BE2C (cell line): ENCODE measurements around the gene ARHGAP28.

Experiments used
- DNase-seq: peaks from one replicate; pipeline ENCODE4 v3.0.0-alpha.2; 2020
- H3K27me3 ChIP-seq: fragments of 250-450 bp; sonication (Bioruptor Pico); 2 replicates; pipeline ENCODE4 v1.5.1; 2020; ENCODE audit warnings: mild to moderate bottlenecking
- H3K36me3 ChIP-seq: fragments of 250-450 bp; sonication (Bioruptor Pico); 2 replicates; pipeline ENCODE4 v1.5.1; 2020; ENCODE audit warnings: mild to moderate bottlenecking
- H3K4me1 ChIP-seq: fragments of 250-450 bp; sonication (Bioruptor Pico); 2 replicates; pipeline ENCODE4 v1.5.1; 2020
- H3K4me3 ChIP-seq: 2 replicates; pipeline ENCODE4 v1.5.1; 2011; ENCODE audit warnings: low read depth, low read length
- H3K9me3 ChIP-seq: fragments of 250-450 bp; sonication (Bioruptor Pico); 2 replicates; pipeline ENCODE4 v1.5.1; 2020
- TF ChIP-seq, protein P1 (sequence below): IDR thresholded peaks from 2 replicates; pipeline ENCODE4 v1.5.1; 2012; ENCODE audit warnings: mild to moderate bottlenecking, low read depth, low read length

Gene ARHGAP28

DNA sequence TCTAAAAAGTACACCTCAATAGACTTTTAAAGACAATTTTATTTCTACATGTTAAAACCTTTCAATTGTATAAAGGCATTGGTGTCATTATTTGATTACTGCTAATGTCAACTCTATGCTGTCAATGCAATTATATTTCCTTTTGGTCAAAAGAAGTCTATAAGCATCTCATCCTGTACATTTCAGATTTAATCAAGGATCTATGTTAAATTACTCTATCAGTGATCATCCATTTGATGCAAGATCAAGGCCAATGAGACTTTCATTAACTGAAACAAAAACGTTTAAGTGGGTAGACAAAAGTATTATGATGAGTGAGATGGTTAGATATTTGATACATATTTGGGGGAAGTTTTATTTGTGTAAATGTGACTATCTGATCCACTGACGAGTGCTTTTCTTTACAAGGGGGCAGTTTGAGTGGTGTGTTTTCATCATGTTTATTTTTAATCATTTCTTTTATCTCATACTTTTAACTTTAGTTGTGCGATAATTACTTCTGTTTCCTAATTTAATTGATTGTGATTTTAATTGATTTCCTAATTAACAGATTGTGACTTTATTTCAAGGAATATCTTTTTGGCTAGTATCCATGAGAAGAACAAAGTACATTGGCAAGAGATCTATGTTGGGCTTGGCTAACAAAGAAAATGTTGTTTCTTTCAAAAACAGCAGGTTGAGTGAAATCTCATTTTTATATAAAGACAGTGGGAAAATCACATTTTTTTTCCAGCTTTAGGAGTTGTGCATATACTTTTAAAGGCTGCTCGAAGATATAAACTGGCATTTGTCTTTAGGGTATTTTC is 1.1 kb downstream of the ARHGAP28 start:
- Histone ChIP-seq H3K27me3 (no peaks in the 10 kb centered on the region), H3K4me3 (peak overlapping the region; percentile 69), H3K9me3 (no peaks in the 10 kb centered on the region), H3K36me3 (no peaks in the 10 kb centered on the region), H3K4me1 (no peaks in the 10 kb centered on the region)
- TF ChIP-seq, protein P1, sequence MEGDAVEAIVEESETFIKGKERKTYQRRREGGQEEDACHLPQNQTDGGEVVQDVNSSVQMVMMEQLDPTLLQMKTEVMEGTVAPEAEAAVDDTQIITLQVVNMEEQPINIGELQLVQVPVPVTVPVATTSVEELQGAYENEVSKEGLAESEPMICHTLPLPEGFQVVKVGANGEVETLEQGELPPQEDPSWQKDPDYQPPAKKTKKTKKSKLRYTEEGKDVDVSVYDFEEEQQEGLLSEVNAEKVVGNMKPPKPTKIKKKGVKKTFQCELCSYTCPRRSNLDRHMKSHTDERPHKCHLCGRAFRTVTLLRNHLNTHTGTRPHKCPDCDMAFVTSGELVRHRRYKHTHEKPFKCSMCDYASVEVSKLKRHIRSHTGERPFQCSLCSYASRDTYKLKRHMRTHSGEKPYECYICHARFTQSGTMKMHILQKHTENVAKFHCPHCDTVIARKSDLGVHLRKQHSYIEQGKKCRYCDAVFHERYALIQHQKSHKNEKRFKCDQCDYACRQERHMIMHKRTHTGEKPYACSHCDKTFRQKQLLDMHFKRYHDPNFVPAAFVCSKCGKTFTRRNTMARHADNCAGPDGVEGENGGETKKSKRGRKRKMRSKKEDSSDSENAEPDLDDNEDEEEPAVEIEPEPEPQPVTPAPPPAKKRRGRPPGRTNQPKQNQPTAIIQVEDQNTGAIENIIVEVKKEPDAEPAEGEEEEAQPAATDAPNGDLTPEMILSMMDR: no peak
- no peak for DNase-seq

DNA sequence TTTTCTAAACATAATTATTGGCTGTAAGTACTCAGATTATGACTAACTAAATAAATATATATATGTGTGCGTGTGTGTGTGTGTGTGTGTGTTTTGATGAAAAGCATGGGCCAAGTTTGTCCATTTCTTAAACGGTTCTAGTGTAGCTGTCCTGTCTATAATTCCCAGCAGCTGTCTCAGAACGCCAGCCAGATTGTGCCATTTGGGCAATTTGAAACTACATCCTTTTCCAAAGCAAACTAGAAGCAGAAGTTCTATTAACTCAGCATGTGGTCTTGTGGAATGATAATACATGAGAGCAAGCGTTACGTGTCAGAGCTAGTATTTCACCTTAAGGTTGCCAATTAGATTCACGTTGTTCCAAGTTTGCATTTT is 1.7 kb downstream of the ARHGAP28 start:
- Histone ChIP-seq H3K9me3 (no peaks in the 10 kb centered on the region), H3K4me3 (no peak overlapping the region), H3K4me1 (no peaks in the 10 kb centered on the region), H3K27me3 (no peaks in the 10 kb centered on the region), H3K36me3 (no peaks in the 10 kb centered on the region)
- DNase-seq: no peak
- TF ChIP-seq, protein P1: no peak

DNA sequence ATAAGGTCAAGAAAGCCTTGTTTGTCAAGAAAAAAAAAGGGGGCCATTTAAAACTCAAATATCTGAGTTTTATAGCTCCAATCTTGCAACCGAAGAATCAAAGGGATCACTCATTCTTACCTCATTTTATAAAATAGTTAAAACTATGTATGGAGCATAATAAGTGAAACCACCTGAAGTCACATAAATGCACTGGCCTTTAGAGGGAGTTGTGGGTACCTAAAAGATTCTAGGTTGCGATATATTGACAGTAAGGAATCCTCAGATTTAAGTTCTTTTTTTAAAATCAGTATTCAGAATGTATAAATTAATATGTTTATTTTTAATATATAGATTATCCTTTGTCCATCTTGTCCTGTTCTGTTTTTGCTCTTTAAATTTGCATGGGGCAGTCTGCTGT is 3.4 kb downstream of the ARHGAP28 start:
- Histone ChIP-seq H3K4me3 (no peak overlapping the region), H3K27me3 (no peaks in the 10 kb centered on the region), H3K9me3 (no peaks in the 10 kb centered on the region), H3K4me1 (no peaks in the 10 kb centered on the region), H3K36me3 (no peaks in the 10 kb centered on the region)
- no peak for DNase-seq
- TF ChIP-seq, protein P1: peak; percentile 13; the same call in 1 of the 2 replicates

DNA sequence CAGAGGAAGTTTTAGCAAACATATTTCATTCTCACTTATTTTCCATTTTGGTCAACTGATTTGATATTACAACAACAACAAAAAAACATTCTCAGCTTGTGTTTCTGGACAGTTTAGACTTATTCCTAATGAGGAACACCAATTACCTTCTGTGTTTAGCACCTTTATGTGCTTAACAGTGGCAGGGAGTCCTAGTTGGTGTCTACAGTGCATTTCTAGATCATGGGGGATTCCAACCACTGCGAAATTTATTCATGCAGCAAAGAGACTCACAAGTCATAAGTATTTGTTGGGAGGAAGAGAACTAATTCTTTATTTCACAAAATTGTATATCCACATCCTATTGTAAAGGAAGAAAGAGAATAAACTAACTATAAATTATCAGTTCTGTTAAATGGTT is 4.2 kb downstream of the ARHGAP28 start:
- DNase-seq: no peak
- Histone ChIP-seq H3K4me1 (no peaks in the 10 kb centered on the region), H3K4me3 (no peak overlapping the region), H3K9me3 (no peaks in the 10 kb centered on the region), H3K27me3 (no peaks in the 10 kb centered on the region), H3K36me3 (no peaks in the 10 kb centered on the region)
- TF ChIP-seq, protein P1: no peak

DNA sequence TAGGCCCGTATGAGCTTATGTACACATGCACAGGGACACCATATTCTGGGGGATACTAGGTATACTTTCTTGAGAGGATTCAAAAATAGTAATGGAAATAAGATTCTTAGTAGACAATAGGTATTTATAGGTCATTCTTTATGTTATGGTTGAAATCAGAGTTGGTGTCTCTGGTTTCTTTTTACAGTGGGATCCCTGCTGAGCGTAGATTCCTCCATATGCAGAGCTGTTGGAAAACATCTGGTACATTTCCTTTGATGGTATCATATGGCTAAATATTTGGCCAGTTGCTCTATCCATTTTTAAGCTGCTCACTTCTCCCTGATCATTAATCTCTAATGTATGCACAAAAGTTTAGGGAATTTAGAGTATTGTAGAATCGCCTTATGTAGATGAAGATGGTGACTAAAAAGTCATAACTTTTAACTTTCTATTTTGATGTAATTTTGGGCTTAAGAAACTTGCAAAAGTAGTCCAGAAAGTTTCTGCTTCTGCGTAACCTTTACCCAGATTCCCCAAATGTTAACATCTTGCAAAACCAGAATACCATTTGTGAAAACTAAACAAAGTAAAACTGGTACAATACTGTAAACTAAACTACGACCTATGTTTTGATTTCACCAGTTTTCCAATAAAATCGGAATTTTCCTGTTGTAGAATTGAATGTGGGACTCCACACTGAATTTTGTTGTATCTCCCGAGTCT is 5.4 kb downstream of the ARHGAP28 start:
- H3K36me3 ChIP-seq: no peaks in the 10 kb centered on the region
- DNase-seq: no peak
- H3K9me3 ChIP-seq: no peaks in the 10 kb centered on the region
- TF ChIP-seq, protein P1: no peak
- H3K4me1 ChIP-seq: no peaks in the 10 kb centered on the region
- H3K4me3 ChIP-seq: no peak overlapping the region
- no peaks in the 10 kb centered on the region for H3K27me3 ChIP-seq

DNA sequence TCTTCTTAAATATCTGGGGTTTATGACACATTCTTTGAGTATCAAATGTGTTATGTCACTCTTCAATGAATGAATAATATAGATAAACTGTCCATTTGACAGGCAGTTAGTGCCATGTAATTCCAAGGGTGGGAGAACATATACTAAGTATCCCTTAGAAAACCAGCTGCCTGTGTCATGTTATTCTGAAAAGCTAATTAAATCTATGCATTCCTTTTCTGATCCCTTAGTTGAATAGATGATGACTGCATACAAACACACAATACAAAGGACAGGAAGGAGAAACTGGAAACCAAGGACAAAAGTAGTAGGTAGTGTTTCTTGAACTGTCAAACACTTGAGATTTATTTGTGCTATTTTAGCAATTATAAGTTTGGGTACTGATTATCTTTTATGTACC is 8.3 kb downstream of the ARHGAP28 start:
- DNase-seq: no peak
- H3K4me3 ChIP-seq: no peak overlapping the region
- no peaks in the 10 kb centered on the region for H3K4me1 ChIP-seq
- H3K36me3 ChIP-seq: no peaks in the 10 kb centered on the region
- TF ChIP-seq, protein P1: no peak
- no peaks in the 10 kb centered on the region for H3K27me3 ChIP-seq
- no peaks in the 10 kb centered on the region for H3K9me3 ChIP-seq
